ENCODE data around the gene MEF2C. TPM values are rescaled to one million over a fixed set of nuclear protein-coding genes. Genes with fewer than 3 reads are reported as not detected.

The MEF2C gene
- total RNA-seq, 1 experiment from 2014 or later: 171 TPM

GRCh38 chr5:88885002-88885401 lies 2.0 kb upstream of the MEF2C start:
- H4K20me1 ChIP-seq (ENCODE audit: insufficient read depth, low read depth, low read length): no peaks in the 10 kb centered on the region
- 0 out of 2 replicates have a peak overlapping the region, but pooled peaks have one; percentile 33 for H2AFZ ChIP-seq (ENCODE audit: low read length)

GRCh38 chr5:88884608-88884877 lies 1.6 kb upstream of the MEF2C start:
- H3K9ac ChIP-seq (ENCODE audit: low read length): peak overlapping the region; percentile 86

More at GRCh38 chr5:88885002-88885401, 2.0 kb upstream of the MEF2C start:
- no peaks in the 10 kb centered on the region for H3K36me3 ChIP-seq (ENCODE audit: insufficient read depth, low read length)
- no peaks in the 10 kb centered on the region for H3K9me2 ChIP-seq (replicated peaks; ENCODE audit: insufficient read depth, low read length)
- H3K27me3 ChIP-seq (ENCODE audit: low read length): no peaks in the 10 kb centered on the region
- peaks cover 36% of the 10 kb centered on the region for H3K79me2 ChIP-seq (ENCODE audit: low read length)
- H3K9me3 ChIP-seq (ENCODE audit: low read length): no peaks in the 10 kb centered on the region
- peak overlapping the region; percentile 98 for H3K4me2 ChIP-seq (ENCODE audit: low read depth, low read length, poor library complexity, severe bottlenecking)
- peak overlapping the region; percentile 91 for H3K27ac ChIP-seq (ENCODE audit: low read length)
- H3K9ac ChIP-seq (ENCODE audit: low read length): peak overlapping the region; percentile 86
- peak overlapping the region; percentile 94 for H3K4me3 ChIP-seq (ENCODE audit: low read length)
- DNase-seq: peak; percentile 64
- H3K4me1 ChIP-seq (ENCODE audit: low read length): peaks cover 62% of the 10 kb centered on the region

GRCh38 chr5:88883836-88884607 lies 1.0 kb upstream of the MEF2C start:
- Histone ChIP-seq H3K36me3 (ENCODE audit: insufficient read depth, low read length) (no peaks in the 10 kb centered on the region), H3K79me2 (ENCODE audit: low read length) (peaks cover 46% of the 10 kb centered on the region), H4K20me1 (ENCODE audit: insufficient read depth, low read depth, low read length) (no peaks in the 10 kb centered on the region), H3K9me3 (ENCODE audit: low read length) (no peaks in the 10 kb centered on the region), H3K27ac (ENCODE audit: low read length) (peak overlapping the region; percentile 91), H3K4me3 (ENCODE audit: low read length) (peak overlapping the region; percentile 94), H2AFZ (ENCODE audit: low read length) (no peak overlapping the region), H3K27me3 (ENCODE audit: low read length) (no peaks in the 10 kb centered on the region), H3K9ac (ENCODE audit: low read length) (peak overlapping the region; percentile 86), H3K9me2 (replicated peaks; ENCODE audit: insufficient read depth, low read length) (no peaks in the 10 kb centered on the region), H3K4me2 (ENCODE audit: low read depth, low read length, poor library complexity, severe bottlenecking) (peak overlapping the region; percentile 98), H3K4me1 (ENCODE audit: low read length) (peaks cover 63% of the 10 kb centered on the region)
- peak; percentile 87 for DNase-seq

More at GRCh38 chr5:88884608-88884877, 1.6 kb upstream of the MEF2C start:
- Histone ChIP-seq H3K4me3 (ENCODE audit: low read length) (peak overlapping the region; percentile 94), H3K36me3 (ENCODE audit: insufficient read depth, low read length) (no peaks in the 10 kb centered on the region), H3K27ac (ENCODE audit: low read length) (peak overlapping the region; percentile 91), H3K9me2 (replicated peaks; ENCODE audit: insufficient read depth, low read length) (no peaks in the 10 kb centered on the region), H3K4me2 (ENCODE audit: low read depth, low read length, poor library complexity, severe bottlenecking) (peak overlapping the region; percentile 98), H3K27me3 (ENCODE audit: low read length) (no peaks in the 10 kb centered on the region), H4K20me1 (ENCODE audit: insufficient read depth, low read depth, low read length) (no peaks in the 10 kb centered on the region), H2AFZ (ENCODE audit: low read length) (no peak overlapping the region), H3K9me3 (ENCODE audit: low read length) (no peaks in the 10 kb centered on the region), H3K4me1 (ENCODE audit: low read length) (peaks cover 63% of the 10 kb centered on the region), H3K79me2 (ENCODE audit: low read length) (peaks cover 40% of the 10 kb centered on the region)
- peak; percentile 68 for DNase-seq

- Histone ChIP-seq H3K9me3 (ENCODE audit: low read length) (no peaks in the 10 kb centered on the region), H3K9me2 (replicated peaks; ENCODE audit: insufficient read depth, low read length) (no peaks in the 10 kb centered on the region), H3K4me3 (ENCODE audit: low read length) (peak overlapping the region; percentile 94), H3K36me3 (ENCODE audit: insufficient read depth, low read length) (no peaks in the 10 kb centered on the region), H3K9ac (ENCODE audit: low read length) (peak overlapping the region; percentile 86), H4K20me1 (ENCODE audit: insufficient read depth, low read depth, low read length) (no peaks in the 10 kb centered on the region), H3K27me3 (ENCODE audit: low read length) (no peaks in the 10 kb centered on the region), H2AFZ (ENCODE audit: low read length) (no peak overlapping the region), H3K79me2 (ENCODE audit: low read length) (peaks cover 61% of the 10 kb centered on the region), H3K27ac (ENCODE audit: low read length) (peak overlapping the region; percentile 91), H3K4me1 (ENCODE audit: low read length) (peaks cover 63% of the 10 kb centered on the region), H3K4me2 (ENCODE audit: low read depth, low read length, poor library complexity, severe bottlenecking) (peak overlapping the region; percentile 98)
- DNase-seq: peak; percentile 81
Observed at GRCh38 chr5:88882276-88883038, 527 bp downstream of the MEF2C start.

- H3K27me3 ChIP-seq (ENCODE audit: low read length): no peaks in the 10 kb centered on the region
- no peaks in the 10 kb centered on the region for H4K20me1 ChIP-seq (ENCODE audit: insufficient read depth, low read depth, low read length)
- peak overlapping the region; percentile 86 for H3K9ac ChIP-seq (ENCODE audit: low read length)
- peak overlapping the region; percentile 98 for H3K4me2 ChIP-seq (ENCODE audit: low read depth, low read length, poor library complexity, severe bottlenecking)
- no peaks in the 10 kb centered on the region for H3K9me2 ChIP-seq (replicated peaks; ENCODE audit: insufficient read depth, low read length)
- H3K36me3 ChIP-seq (ENCODE audit: insufficient read depth, low read length): no peaks in the 10 kb centered on the region
- peaks cover 70% of the 10 kb centered on the region for H3K79me2 ChIP-seq (ENCODE audit: low read length)
- peak; percentile 86 for DNase-seq
- H3K4me3 ChIP-seq (ENCODE audit: low read length): peak overlapping the region; percentile 94
- H3K4me1 ChIP-seq (ENCODE audit: low read length): peaks cover 63% of the 10 kb centered on the region
- H3K27ac ChIP-seq (ENCODE audit: low read length): peak overlapping the region; percentile 91
- no peaks in the 10 kb centered on the region for H3K9me3 ChIP-seq (ENCODE audit: low read length)
- no peak overlapping the region for H2AFZ ChIP-seq (ENCODE audit: low read length)
Observed at GRCh38 chr5:88881571-88881971, 1.4 kb downstream of the MEF2C start.

GRCh38 chr5:88880201-88880600 lies 2.8 kb downstream of the MEF2C start:
- peak overlapping the region; percentile 94 for H3K4me3 ChIP-seq (ENCODE audit: low read length)

GRCh38 chr5:88879724-88880123 lies 3.3 kb downstream of the MEF2C start:
- Histone ChIP-seq H2AFZ (ENCODE audit: low read length) (no peak overlapping the region), H4K20me1 (ENCODE audit: insufficient read depth, low read depth, low read length) (no peaks in the 10 kb centered on the region), H3K27me3 (ENCODE audit: low read length) (no peaks in the 10 kb centered on the region), H3K27ac (ENCODE audit: low read length) (peak overlapping the region; percentile 91), H3K9me3 (ENCODE audit: low read length) (no peaks in the 10 kb centered on the region), H3K9me2 (replicated peaks; ENCODE audit: insufficient read depth, low read length) (no peaks in the 10 kb centered on the region), H3K9ac (ENCODE audit: low read length) (peak overlapping the region; percentile 86), H3K79me2 (ENCODE audit: low read length) (peaks cover 88% of the 10 kb centered on the region), H3K4me1 (ENCODE audit: low read length) (peaks cover 63% of the 10 kb centered on the region), H3K4me3 (ENCODE audit: low read length) (peak overlapping the region; percentile 94), H3K36me3 (ENCODE audit: insufficient read depth, low read length) (no peaks in the 10 kb centered on the region), H3K4me2 (ENCODE audit: low read depth, low read length, poor library complexity, severe bottlenecking) (peak overlapping the region; percentile 98)
- peak; percentile 77 for DNase-seq

More at GRCh38 chr5:88880201-88880600, 2.8 kb downstream of the MEF2C start:
- H3K4me1 ChIP-seq (ENCODE audit: low read length): peaks cover 63% of the 10 kb centered on the region
- no peak overlapping the region for H2AFZ ChIP-seq (ENCODE audit: low read length)
- peak overlapping the region; percentile 86 for H3K9ac ChIP-seq (ENCODE audit: low read length)
- no peaks in the 10 kb centered on the region for H3K27me3 ChIP-seq (ENCODE audit: low read length)
- H3K27ac ChIP-seq (ENCODE audit: low read length): peak overlapping the region; percentile 91
- H3K9me3 ChIP-seq (ENCODE audit: low read length): no peaks in the 10 kb centered on the region
- no peaks in the 10 kb centered on the region for H4K20me1 ChIP-seq (ENCODE audit: insufficient read depth, low read depth, low read length)
- DNase-seq: peak; percentile 67
- peak overlapping the region; percentile 98 for H3K4me2 ChIP-seq (ENCODE audit: low read depth, low read length, poor library complexity, severe bottlenecking)
- H3K36me3 ChIP-seq (ENCODE audit: insufficient read depth, low read length): no peaks in the 10 kb centered on the region
- H3K79me2 ChIP-seq (ENCODE audit: low read length): peaks cover 84% of the 10 kb centered on the region
- no peaks in the 10 kb centered on the region for H3K9me2 ChIP-seq (replicated peaks; ENCODE audit: insufficient read depth, low read length)

- H3K27ac ChIP-seq (ENCODE audit: low read length): peak overlapping the region; percentile 91
- H3K4me2 ChIP-seq (ENCODE audit: low read depth, low read length, poor library complexity, severe bottlenecking): peak overlapping the region; percentile 98
- no peak overlapping the region for H2AFZ ChIP-seq (ENCODE audit: low read length)
- H3K4me1 ChIP-seq (ENCODE audit: low read length): peaks cover 63% of the 10 kb centered on the region
- peak overlapping the region; percentile 13; the same call in 1 of the 2 replicates for H3K9ac ChIP-seq (ENCODE audit: low read length)
- H3K27me3 ChIP-seq (ENCODE audit: low read length): no peaks in the 10 kb centered on the region
- peak overlapping the region; percentile 38; the same call in 1 of the 2 replicates for H3K4me3 ChIP-seq (ENCODE audit: low read length)
- H3K36me3 ChIP-seq (ENCODE audit: insufficient read depth, low read length): no peaks in the 10 kb centered on the region
- no peaks in the 10 kb centered on the region for H3K9me2 ChIP-seq (replicated peaks; ENCODE audit: insufficient read depth, low read length)
- H3K9me3 ChIP-seq (ENCODE audit: low read length): no peaks in the 10 kb centered on the region
- DNase-seq: peak; percentile 55
- no peaks in the 10 kb centered on the region for H4K20me1 ChIP-seq (ENCODE audit: insufficient read depth, low read depth, low read length)
- H3K79me2 ChIP-seq (ENCODE audit: low read length): peaks cover 91% of the 10 kb centered on the region
Observed at GRCh38 chr5:88878976-88879375, 4.0 kb downstream of the MEF2C start.
